ENCODE data around the gene ADAMTS5.

- TF ChIP-seq CTCF (IDR thresholded peaks at IDR 0.05) (peak in 2 of 5 experiments; percentile 1 to 22), POLR2A (IDR thresholded peaks at IDR 0.05) (no peak), EP300 (IDR thresholded peaks at IDR 0.05; ENCODE audit: low read depth) (no peak), POLR2AphosphoS5 (IDR thresholded peaks at IDR 0.05) (no peak)
These were observed 1.6 kb downstream of the ADAMTS5 start for GRCh38 chr21:26965040-26965906.
